ENCODE results near the gene MPHOSPH9. TPM values are rescaled to one million over a fixed set of nuclear protein-coding genes. Genes with fewer than 3 reads are reported as not detected.

The MPHOSPH9 gene
- polyA plus RNA-seq, 1 donor from 2014 or later, result 20.0 TPM

GRCh38 chr12:123105211-123105826 lies 127.6 kb downstream of the MPHOSPH9 start:
- Mint-ChIP-seq H3K9me3 (no peaks in the 10 kb centered on the region), H3K27me3 (peaks cover 2% of the 10 kb centered on the region), H3K4me3 (peak overlapping the region in 2 of 4 donors; percentile 65 to 67), H3K4me1 (peaks cover 27 to 44% (median 39%) of the 10 kb centered on the region in 3 donors), H3K27ac (peak overlapping the region in 1 of 3 donors; percentile 14), H3K36me3 (peaks cover 5% of the 10 kb centered on the region)

- Mint-ChIP-seq H3K27me3 (peaks cover 2% of the 10 kb centered on the region), H3K9me3 (no peaks in the 10 kb centered on the region), H3K27ac (peak overlapping the region in 1 of 3 donors; percentile 48), H3K4me3 (no peak overlapping the region), H3K36me3 (peaks cover 4% of the 10 kb centered on the region), H3K4me1 (peaks cover 30 to 44% (median 42%) of the 10 kb centered on the region in 3 donors)
These were observed 128.1 kb downstream of the MPHOSPH9 start for GRCh38 chr12:123104809-123105208.

Other genes starting within 250 kb of the MPHOSPH9 start
- 0.95 TPM for gene PITPNM2, start 82.1 kb downstream of the MPHOSPH9 start, polyA plus RNA-seq
- 54.9 TPM for gene MTRFR, start 295 bp upstream of the MPHOSPH9 start, polyA plus RNA-seq
- gene CDK2AP1, start 38.7 kb upstream of the MPHOSPH9 start, polyA plus RNA-seq, result 1.9 TPM
- 25.3 TPM for gene SBNO1, start 131.7 kb upstream of the MPHOSPH9 start, polyA plus RNA-seq
- 3.0 TPM for gene KMT5A, start 151.0 kb upstream of the MPHOSPH9 start, polyA plus RNA-seq
- gene RILPL2, start 203.5 kb upstream of the MPHOSPH9 start, polyA plus RNA-seq, result 14.3 TPM
- 47.5 TPM for gene SNRNP35, start 225.0 kb upstream of the MPHOSPH9 start, polyA plus RNA-seq